Measurements from ENCODE around the gene NDUFV1. TPM values are rescaled to one million over a fixed set of nuclear protein-coding genes. Genes with fewer than 3 reads are reported as not detected.

NDUFV1 gene
- total and polyA plus RNA-seq, 10 donors, result 132 to 258 (median 199) TPM

- no peak overlapping the region for H3K4me3 ChIP-seq
- H3K36me3 ChIP-seq, result no peaks in the 10 kb centered on the region
- no peaks in the 10 kb centered on the region for H3K9me3 ChIP-seq
- intact Hi-C loops (cut with DNase I; ENCODE audit: low total_unique reads), result no loop called here
- TF ChIP-seq CTCF (IDR thresholded peaks at IDR 0.05 in 8 of 11, conservative IDR thresholded peaks at IDR 0.05 in 3 of 11) (no peak), POLR2A (IDR thresholded peaks at IDR 0.05) (no peak)
- H3K27me3 ChIP-seq (replicated peaks in 1 of 7), result peaks cover 0 to 56% (median 0%) of the 10 kb centered on the region in 7 donors
- H3K4me1 ChIP-seq, result peaks cover 6 to 25% (median 15%) of the 10 kb centered on the region in 6 donors
- no peak overlapping the region for H3K27ac ChIP-seq
- DNase-seq, result no peak
- WGBS, 5 donors, result 79 to 89% (median 84%) methylated on average over 5 to 6 of the region's 6 CpGs
Measured at GRCh38 chr11:67577951-67578350, 28.8 kb upstream of the NDUFV1 start.

- intact Hi-C loops (cut with DNase I; ENCODE audit: low total_unique reads), result no loop called here
Measured at GRCh38 chr11:67581469-67581868, 25.3 kb upstream of the NDUFV1 start.

GRCh38 chr11:67582011-67582410 is 24.7 kb upstream of the NDUFV1 start:
- Histone ChIP-seq H3K4me3 (no peak overlapping the region), H3K9me3 (no peaks in the 10 kb centered on the region), H3K27me3 (replicated peaks in 1 of 7) (peaks cover 0 to 30% (median 0%) of the 10 kb centered on the region in 7 donors), H3K36me3 (peaks cover 0 to 24% (median 4%) of the 10 kb centered on the region in 6 donors), H3K27ac (no peak overlapping the region), H3K4me1 (peaks cover 23 to 64% (median 47%) of the 10 kb centered on the region in 6 donors)
- WGBS, 5 donors, result 49 to 74% (median 61%) methylated on average over 4 of the region's 4 CpGs
- no peak for TF ChIP-seq CTCF (IDR thresholded peaks at IDR 0.05 in 8 of 11, conservative IDR thresholded peaks at IDR 0.05 in 3 of 11)
- no peak for TF ChIP-seq POLR2AphosphoS5 (IDR thresholded peaks at IDR 0.05)
- TF ChIP-seq POLR2A (IDR thresholded peaks at IDR 0.05), result no peak
- intact Hi-C loops (cut with DNase I; ENCODE audit: low total_unique reads), result no loop called here
- no peak for DNase-seq

More at GRCh38 chr11:67581469-67581868, 25.3 kb upstream of the NDUFV1 start:
- no peaks in the 10 kb centered on the region for H3K9me3 ChIP-seq
- peaks cover 23 to 59% (median 42%) of the 10 kb centered on the region in 6 donors for H3K4me1 ChIP-seq
- H3K4me3 ChIP-seq, result no peak overlapping the region
- DNase-seq, result peak; percentile 8
- no peak overlapping the region for H3K27ac ChIP-seq
- H3K36me3 ChIP-seq, result peaks cover 0 to 19% (median 4%) of the 10 kb centered on the region in 6 donors
- H3K27me3 ChIP-seq (replicated peaks in 1 of 7), result peaks cover 0 to 35% (median 0%) of the 10 kb centered on the region in 7 donors
- TF ChIP-seq CTCF (IDR thresholded peaks at IDR 0.05 in 8 of 11, conservative IDR thresholded peaks at IDR 0.05 in 3 of 11), result no peak
- TF ChIP-seq POLR2A (IDR thresholded peaks at IDR 0.05), result no peak
- TF ChIP-seq POLR2AphosphoS5 (IDR thresholded peaks at IDR 0.05), result no peak
- 64 to 80% (median 73%) methylated on average over 11 of the region's 11 CpGs for WGBS, 5 donors

- DNase-seq, result peak; percentile 95
- Histone ChIP-seq H3K36me3 (peaks cover 0 to 35% (median 4%) of the 10 kb centered on the region in 6 donors), H3K9me3 (no peaks in the 10 kb centered on the region), H3K27ac (peak within 1 kb of the TSS; percentile 87 to 96 (median 94)), H3K4me3 (peak within 1 kb of the TSS; percentile 40 to 79 (median 64)), H3K4me1 (peaks cover 28 to 79% (median 62%) of the 10 kb centered on the region in 6 donors), H3K27me3 (replicated peaks in 1 of 7) (peaks cover 0 to 15% (median 0%) of the 10 kb centered on the region in 7 donors)
- peak; percentile 50 to 90 (median 86) for TF ChIP-seq POLR2A (IDR thresholded peaks at IDR 0.05)
- TF ChIP-seq POLR2AphosphoS5 (IDR thresholded peaks at IDR 0.05), result peak; percentile 92 to 94 (median 92)
- TF ChIP-seq CTCF (IDR thresholded peaks at IDR 0.05 in 8 of 11, conservative IDR thresholded peaks at IDR 0.05 in 3 of 11), result peak in 10 of 11 experiments; percentile 47 to 92 (median 77)
- WGBS, 5 donors, result 2 to 8% (median 3%) methylated on average over 29 to 81 of the region's 81 CpGs
- intact Hi-C loops (cut with DNase I; ENCODE audit: low total_unique reads), result no loop called here
Measured at GRCh38 chr11:67583247-67584204, 23.2 kb upstream of the NDUFV1 start, which contains the start of gene GSTP1. Gene GSTP1 (plus strand): TSS chr11:67583812. CDS start chr11:67583844, 32 bp downstream.

Data from spleen (tissue), 11 donors.